ENCODE data around the gene SDR9C7. TPM values are rescaled to one million over a fixed set of nuclear protein-coding genes. Genes with fewer than 3 reads are reported as not detected.
"Not testable (repeated sequence)": the region's sequence is repeated elsewhere in the genome, so short reads cannot be mapped to it uniquely, and the experiment has no call there.

The SDR9C7 gene
- total RNA-seq, 1 donor from 2014 or later = not detected

GRCh38 chr12:56943878-56944277 is 9.7 kb upstream of the SDR9C7 start:
- Mint-ChIP-seq H3K9me3 (peaks cover 18% of the 10 kb centered on the region), H3K36me3 (ENCODE audit: low read depth) (no peaks in the 10 kb centered on the region), H3K27me3 (peaks cover 21% of the 10 kb centered on the region), H3K4me3 (no peak overlapping the region), H3K27ac (no peak overlapping the region), H3K4me1 (no peaks in the 10 kb centered on the region)
- TF ChIP-seq CTCF (IDR thresholded peaks at IDR 0.05) = no peak
- intact Hi-C loops (cut with micrococcal nuclease) = no loop called here
- ChIA-PET CTCF (interaction anchor here (0.7 kb wide), 1 partner anchor 44 kb away, joined by 3 read pairs; no protein-coding TSS in a partner anchor), POLR2A (no interaction called here)
- ATAC-seq (ENCODE audit: low read depth) = no peak
- DNase-seq = no peak

- DNase-seq; H3K27ac Mint-ChIP-seq; POLR2A ChIA-PET; H3K4me3 Mint-ChIP-seq; H3K36me3 Mint-ChIP-seq (ENCODE audit: low read depth); intact Hi-C loops (cut with micrococcal nuclease); ATAC-seq (ENCODE audit: low read depth); H3K4me1 Mint-ChIP-seq: not testable (repeated sequence)
- Mint-ChIP-seq H3K9me3 (peaks cover 18% of the 10 kb centered on the region), H3K27me3 (peaks cover 21% of the 10 kb centered on the region)
- CTCF ChIA-PET = interaction anchor here (0.7 kb wide), 1 partner anchor 44 kb away, joined by 3 read pairs; no protein-coding TSS in a partner anchor
Measured at GRCh38 chr12:56943374-56943773, 9.2 kb upstream of the SDR9C7 start.

- intact Hi-C loops (cut with micrococcal nuclease) = no loop called here
Measured at GRCh38 chr12:56941299-56942017, 7.2 kb upstream of the SDR9C7 start.

GRCh38 chr12:56940942-56941298 is 6.7 kb upstream of the SDR9C7 start:
- Mint-ChIP-seq H3K9me3 (peaks cover 11% of the 10 kb centered on the region), H3K27me3 (peaks cover 21% of the 10 kb centered on the region)
- H3K27ac Mint-ChIP-seq; ATAC-seq (ENCODE audit: low read depth); H3K4me1 Mint-ChIP-seq; H3K36me3 Mint-ChIP-seq (ENCODE audit: low read depth); DNase-seq; intact Hi-C loops (cut with micrococcal nuclease); POLR2A ChIA-PET; H3K4me3 Mint-ChIP-seq; CTCF ChIA-PET: not testable (repeated sequence)

More at GRCh38 chr12:56941299-56942017, 7.2 kb upstream of the SDR9C7 start:
- no peak for ATAC-seq (ENCODE audit: low read depth)
- no peak overlapping the region for H3K4me3 Mint-ChIP-seq
- ChIA-PET POLR2A (no interaction called here), CTCF (no interaction called here)
- H3K4me1 Mint-ChIP-seq = no peaks in the 10 kb centered on the region
- H3K9me3 Mint-ChIP-seq = peaks cover 12% of the 10 kb centered on the region
- DNase-seq = no peak
- no peaks in the 10 kb centered on the region for H3K36me3 Mint-ChIP-seq (ENCODE audit: low read depth)
- H3K27ac Mint-ChIP-seq = no peak overlapping the region
- H3K27me3 Mint-ChIP-seq = peaks cover 23% of the 10 kb centered on the region
- no peak for TF ChIP-seq CTCF (IDR thresholded peaks at IDR 0.05)

- CTCF ChIA-PET = no interaction called here
- TF ChIP-seq CTCF (IDR thresholded peaks at IDR 0.05) = no peak
- Mint-ChIP-seq H3K27me3 (peaks cover 13% of the 10 kb centered on the region), H3K4me3 (no peak overlapping the region), H3K27ac (no peak overlapping the region), H3K9me3 (no peaks in the 10 kb centered on the region), H3K4me1 (peaks cover 4% of the 10 kb centered on the region), H3K36me3 (ENCODE audit: low read depth) (no peaks in the 10 kb centered on the region)
- DNase-seq (no peak), ATAC-seq (ENCODE audit: low read depth) (no peak)
- intact Hi-C loops (cut with micrococcal nuclease) = no loop called here
- POLR2A ChIA-PET = no interaction called here
Measured at GRCh38 chr12:56935752-56936151, 1.5 kb upstream of the SDR9C7 start.

- POLR2A ChIA-PET = no interaction called here
- Mint-ChIP-seq H3K27me3 (peaks cover 13% of the 10 kb centered on the region), H3K27ac (no peak overlapping the region), H3K4me3 (no peak overlapping the region), H3K4me1 (peaks cover 4% of the 10 kb centered on the region), H3K36me3 (ENCODE audit: low read depth) (no peaks in the 10 kb centered on the region), H3K9me3 (no peaks in the 10 kb centered on the region)
- DNase-seq (no peak), ATAC-seq (ENCODE audit: low read depth) (no peak)
- TF ChIP-seq CTCF (IDR thresholded peaks at IDR 0.05) = no peak
- CTCF ChIA-PET = no interaction called here
- intact Hi-C loops (cut with micrococcal nuclease) = no loop called here
Measured at GRCh38 chr12:56935157-56935556, 949 bp upstream of the SDR9C7 start.
